GM04503 (cell line): ENCODE results near the gene SYNRG.
"Not testable (repeated sequence)": the region's sequence is repeated elsewhere in the genome, so short reads cannot be mapped to it uniquely, and the experiment has no call there.

Experiments
- DNase-seq: peaks from one replicate; pipeline ENCODE4 v3.0.0-alpha.2; 2012; ENCODE audit warnings: low read depth

SYNRG gene

GRCh38 chr17:37545486-37545885 lies 63.7 kb downstream of the SYNRG start:
- DNase-seq: no peak

- peak; percentile 35 for DNase-seq
Measured at GRCh38 chr17:37543637-37544052, 65.6 kb downstream of the SYNRG start.

- DNase-seq: no peak
Measured at GRCh38 chr17:37541880-37542660, 67.1 kb downstream of the SYNRG start.

- DNase-seq: no peak
Measured at GRCh38 chr17:37538981-37539659, 70.1 kb downstream of the SYNRG start.

- no peak for DNase-seq
Measured at GRCh38 chr17:37535906-37536305, 73.3 kb downstream of the SYNRG start.

GRCh38 chr17:37532756-37533155 lies 76.5 kb downstream of the SYNRG start:
- no peak for DNase-seq

GRCh38 chr17:37530420-37530819 lies 78.8 kb downstream of the SYNRG start:
- no peak for DNase-seq

- DNase-seq: no peak
Measured at GRCh38 chr17:37527249-37527851, 81.9 kb downstream of the SYNRG start.

GRCh38 chr17:37523715-37524219 lies 85.5 kb downstream of the SYNRG start:
- no peak for DNase-seq

GRCh38 chr17:37521821-37522220 lies 87.4 kb downstream of the SYNRG start:
- DNase-seq: no peak

GRCh38 chr17:37520174-37520573 lies 89.0 kb downstream of the SYNRG start:
- DNase-seq: no peak

GRCh38 chr17:37519251-37519985 lies 89.8 kb downstream of the SYNRG start:
- no peak for DNase-seq

GRCh38 chr17:37518826-37519225 lies 90.4 kb downstream of the SYNRG start:
- DNase-seq: no peak

- no peak for DNase-seq
Measured at GRCh38 chr17:37517881-37518280, 91.3 kb downstream of the SYNRG start.

- DNase-seq: no peak
Measured at GRCh38 chr17:37516127-37516571, 93.1 kb downstream of the SYNRG start.

GRCh38 chr17:37513711-37514110 lies 95.5 kb downstream of the SYNRG start:
- DNase-seq: no peak

GRCh38 chr17:37512442-37513068 lies 96.7 kb downstream of the SYNRG start:
- no peak for DNase-seq

- DNase-seq: not testable (repeated sequence)
Measured at GRCh38 chr17:37511642-37512041, 97.6 kb downstream of the SYNRG start.

GRCh38 chr17:37510056-37510455 lies 99.2 kb downstream of the SYNRG start:
- DNase-seq: no peak

- no peak for DNase-seq
Measured at GRCh38 chr17:37507111-37507510, 102.1 kb downstream of the SYNRG start.

- no peak for DNase-seq
Measured at GRCh38 chr17:37506678-37507077, 102.5 kb downstream of the SYNRG start.

- DNase-seq: no peak
Measured at GRCh38 chr17:37505333-37505732, 103.9 kb downstream of the SYNRG start.
